Upper lobe of right lung (tissue), 1 donor: ENCODE measurements around the gene TMED8. TPM values are rescaled to one million over a fixed set of nuclear protein-coding genes. Genes with fewer than 3 reads are reported as not detected.

Experiments used
- ATAC-seq: fragments of 200-7000 bp; cut with Tn5 transposase; one replicate; pipeline ENCODE4 v1.9.1; 2020; ENCODE audit warnings: mild to moderate bottlenecking, moderate library complexity
- DNase-seq: peaks from one replicate; pipeline ENCODE4 v3.0.0-alpha.2; 2020
- H3K27ac ChIP-seq: fragments of 200-600 bp; one replicate; pipeline ENCODE4 v1.8.0; 2022
- H3K27me3 ChIP-seq: fragments of 200-600 bp; one replicate; pipeline ENCODE4 v1.8.0; 2022; ENCODE audit warnings: mild to moderate bottlenecking
- H3K36me3 ChIP-seq: fragments of 200-600 bp; one replicate; pipeline ENCODE4 v1.8.0; 2022
- H3K4me1 ChIP-seq: fragments of 200-600 bp; one replicate; pipeline ENCODE4 v1.8.0; 2022
- H3K4me3 ChIP-seq: fragments of 200-600 bp; one replicate; pipeline ENCODE4 v1.8.0; 2022; ENCODE audit warnings: mild to moderate bottlenecking
- H3K9me3 ChIP-seq: fragments of 200-600 bp; one replicate; pipeline ENCODE4 v1.8.0; 2022
- intact Hi-C: fragments of 100-400 bp; cut with DNase I; formaldehyde crosslinking; loops from one replicate; pipeline ENCODE4 v1.11.0; 2022
- long read RNA-seq: library from polyadenylated mRNA; unstranded; transcript quantifications from one replicate; pipeline ENCODE4 v2.0.0, GENCODE V29; 2021
- total RNA-seq: library from RNA; stranded (reverse); fragmentation: NEBNext Ultra II Directional; extraction: Animal tissue kit (Norgen Biotek cat#: 25700); gene quantifications from one replicate; pipeline ENCODE4 v1.2.1, GENCODE V29; 2021
- TF ChIP-seq, protein P1 (sequence below): fragments of 200-600 bp; IDR thresholded peaks from one replicate; pipeline ENCODE4 v1.8.0; 2022; ENCODE audit warnings: antibody characterized with exemption
- donor health status: DM: no; HTN: yes; CAD: no; lungs with severe emphysema.

The TMED8 gene, protein sequence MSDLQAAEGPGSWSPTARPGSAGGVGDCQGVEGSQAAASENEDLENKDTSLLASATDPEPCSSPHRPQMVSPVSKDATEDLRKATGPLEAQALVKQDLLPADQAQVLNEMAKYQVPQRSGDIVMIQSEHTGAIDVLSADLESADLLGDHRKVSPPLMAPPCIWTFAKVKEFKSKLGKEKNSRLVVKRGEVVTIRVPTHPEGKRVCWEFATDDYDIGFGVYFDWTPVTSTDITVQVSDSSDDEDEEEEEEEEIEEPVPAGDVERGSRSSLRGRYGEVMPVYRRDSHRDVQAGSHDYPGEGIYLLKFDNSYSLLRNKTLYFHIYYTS
- 11.3 TPM for total RNA-seq
- long read RNA-seq, full-length matches to known transcripts: 3 of 14 reads
- long read RNA-seq, partial matches to known transcripts: 0 of 14 reads
- long read RNA-seq, other reads (novel, unspliced or antisense): 11 of 14 reads

DNA sequence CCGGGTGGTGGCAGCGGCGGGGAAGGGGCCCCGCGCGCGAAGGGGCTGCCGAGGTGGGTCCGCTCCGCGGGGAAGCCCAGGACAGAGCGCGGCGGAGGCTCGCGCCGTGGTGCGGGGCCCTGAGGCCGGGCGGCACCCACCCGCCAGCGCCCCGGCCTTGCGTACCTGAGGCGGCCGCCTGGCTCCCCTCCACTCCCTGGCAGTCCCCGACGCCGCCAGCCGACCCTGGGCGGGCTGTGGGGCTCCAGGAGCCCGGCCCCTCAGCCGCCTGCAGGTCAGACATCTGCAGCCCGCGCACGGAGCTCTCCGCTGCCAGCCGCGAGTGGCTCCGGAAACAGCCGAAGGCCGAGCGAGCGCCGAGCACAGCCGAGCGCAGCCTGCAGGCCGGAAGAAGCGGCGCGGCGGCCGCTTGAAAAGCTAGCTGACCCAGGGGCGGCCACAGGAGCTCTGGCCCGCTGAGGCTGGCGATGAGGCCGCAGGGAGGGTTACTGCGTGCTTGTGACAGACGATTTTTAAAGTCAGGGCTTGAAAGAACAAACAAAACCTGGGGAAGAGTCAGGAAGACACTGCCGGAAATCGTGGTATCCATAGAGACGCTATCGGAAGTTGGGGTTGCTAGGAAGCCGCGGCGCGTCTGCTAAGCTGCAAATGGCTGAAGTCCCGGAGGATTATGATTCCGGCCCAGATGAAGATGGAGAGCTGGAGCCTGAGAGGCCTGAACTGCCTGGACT lies at the start of gene TMED8, which contains the start of gene SAMD15:
TMED8 (minus strand) TSS at position 324 of the 731 bp plus-strand sequence; CDS start at position 283, 41 bp downstream.
SAMD15 (plus strand) TSS at position 609 of the 731 bp plus-strand sequence; CDS start at position 649, 40 bp downstream.
- Histone ChIP-seq H3K27ac (peak within 1 kb of the TSS; percentile 84), H3K9me3 (no peaks in the 10 kb centered on the region), H3K36me3 (no peaks in the 10 kb centered on the region), H3K27me3 (no peaks in the 10 kb centered on the region), H3K4me1 (peaks cover 15% of the 10 kb centered on the region), H3K4me3 (peak within 1 kb of the TSS; percentile 95)
- DNase-seq (peak; percentile 93), ATAC-seq (peak; percentile 98)
- intact Hi-C loops: no loop called here
- TF ChIP-seq, protein P1, sequence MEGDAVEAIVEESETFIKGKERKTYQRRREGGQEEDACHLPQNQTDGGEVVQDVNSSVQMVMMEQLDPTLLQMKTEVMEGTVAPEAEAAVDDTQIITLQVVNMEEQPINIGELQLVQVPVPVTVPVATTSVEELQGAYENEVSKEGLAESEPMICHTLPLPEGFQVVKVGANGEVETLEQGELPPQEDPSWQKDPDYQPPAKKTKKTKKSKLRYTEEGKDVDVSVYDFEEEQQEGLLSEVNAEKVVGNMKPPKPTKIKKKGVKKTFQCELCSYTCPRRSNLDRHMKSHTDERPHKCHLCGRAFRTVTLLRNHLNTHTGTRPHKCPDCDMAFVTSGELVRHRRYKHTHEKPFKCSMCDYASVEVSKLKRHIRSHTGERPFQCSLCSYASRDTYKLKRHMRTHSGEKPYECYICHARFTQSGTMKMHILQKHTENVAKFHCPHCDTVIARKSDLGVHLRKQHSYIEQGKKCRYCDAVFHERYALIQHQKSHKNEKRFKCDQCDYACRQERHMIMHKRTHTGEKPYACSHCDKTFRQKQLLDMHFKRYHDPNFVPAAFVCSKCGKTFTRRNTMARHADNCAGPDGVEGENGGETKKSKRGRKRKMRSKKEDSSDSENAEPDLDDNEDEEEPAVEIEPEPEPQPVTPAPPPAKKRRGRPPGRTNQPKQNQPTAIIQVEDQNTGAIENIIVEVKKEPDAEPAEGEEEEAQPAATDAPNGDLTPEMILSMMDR: peak; percentile 36

DNA sequence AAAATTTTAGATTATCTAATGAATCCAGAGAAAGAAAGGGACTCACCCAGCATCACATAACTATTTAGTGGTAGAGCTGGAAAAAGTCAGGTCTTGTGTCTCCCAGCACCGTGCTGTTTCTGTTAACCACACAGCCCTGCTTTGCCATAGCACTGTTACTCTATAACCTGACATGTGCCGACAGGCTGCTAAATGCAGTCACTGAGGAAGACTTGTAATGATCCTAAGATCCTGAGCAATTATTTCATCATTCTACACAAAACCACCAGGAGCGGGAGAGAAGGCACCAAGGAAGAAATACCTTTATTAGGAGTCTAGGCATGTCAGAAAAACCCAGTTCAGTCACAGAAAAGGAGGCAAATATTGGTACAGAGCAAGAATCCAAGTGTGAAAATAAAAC lies 49.5 kb upstream of the TMED8 start:
- Histone ChIP-seq H3K9me3 (no peaks in the 10 kb centered on the region), H3K27ac (no peak overlapping the region), H3K4me3 (no peak overlapping the region), H3K4me1 (no peaks in the 10 kb centered on the region), H3K36me3 (peaks cover 86% of the 10 kb centered on the region), H3K27me3 (no peaks in the 10 kb centered on the region)
- intact Hi-C loops: no loop called here
- DNase-seq (no peak), ATAC-seq (no peak)
- TF ChIP-seq, protein P1: no peak

DNA sequence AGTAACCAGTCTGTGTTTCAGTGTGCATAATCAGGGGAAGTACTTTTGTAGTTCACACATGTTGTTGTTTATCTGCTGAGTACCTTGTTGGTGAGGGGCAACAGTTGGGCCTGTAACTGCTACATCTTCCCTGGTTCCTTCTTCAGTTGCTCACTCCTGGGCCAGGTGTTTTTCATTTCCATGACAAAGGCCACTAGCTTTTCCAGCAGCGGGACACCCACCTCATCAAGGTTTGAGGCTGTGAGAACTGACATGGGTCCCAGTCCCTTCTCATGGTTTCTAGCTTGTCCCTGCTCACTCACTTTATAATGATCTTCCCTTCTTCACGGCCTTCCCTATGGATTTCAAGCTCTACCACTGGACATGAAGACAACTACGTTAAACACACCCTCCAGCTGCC lies 48.0 kb upstream of the TMED8 start:
- no peak overlapping the region for H3K27ac ChIP-seq
- TF ChIP-seq, protein P1: no peak
- H3K27me3 ChIP-seq: no peaks in the 10 kb centered on the region
- intact Hi-C loops: no loop called here
- no peak overlapping the region for H3K4me3 ChIP-seq
- ATAC-seq: no peak
- no peak for DNase-seq
- H3K36me3 ChIP-seq: peaks cover 73% of the 10 kb centered on the region
- peaks cover 1% of the 10 kb centered on the region for H3K9me3 ChIP-seq
- H3K4me1 ChIP-seq: no peaks in the 10 kb centered on the region

DNA sequence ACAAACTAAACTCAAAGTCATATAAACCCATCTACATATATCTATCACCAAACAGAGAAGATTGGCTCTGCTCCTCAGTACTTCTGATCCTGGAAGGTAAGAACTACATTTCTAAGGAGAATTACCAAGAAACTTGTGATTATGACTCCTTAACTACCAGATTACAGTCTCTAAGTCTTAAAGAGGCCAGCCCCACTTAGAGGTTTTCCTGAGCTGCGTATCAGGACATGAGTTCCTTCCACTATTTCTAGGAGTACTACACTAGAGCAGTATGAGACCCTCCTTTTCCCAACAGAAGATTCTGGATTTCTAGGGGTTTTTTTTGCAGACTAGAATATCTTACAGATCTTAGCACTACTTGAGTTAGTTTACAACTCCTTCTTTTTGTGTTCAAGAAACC lies 46.5 kb upstream of the TMED8 start, which contains the start of gene NOXRED1:
NOXRED1 (minus strand) TSS at position 101 of the 400 bp plus-strand sequence. CDS start 634 bp downstream, outside the sequence.
- H3K9me3 ChIP-seq: peaks cover 7% of the 10 kb centered on the region
- no peaks in the 10 kb centered on the region for H3K4me1 ChIP-seq
- H3K4me3 ChIP-seq: no peak within 1 kb of the TSS
- DNase-seq: no peak
- no peak for ATAC-seq
- no peaks in the 10 kb centered on the region for H3K27me3 ChIP-seq
- TF ChIP-seq, protein P1: no peak
- H3K27ac ChIP-seq: no peak within 1 kb of the TSS
- intact Hi-C loops: no loop called here
- H3K36me3 ChIP-seq: peaks cover 58% of the 10 kb centered on the region

DNA sequence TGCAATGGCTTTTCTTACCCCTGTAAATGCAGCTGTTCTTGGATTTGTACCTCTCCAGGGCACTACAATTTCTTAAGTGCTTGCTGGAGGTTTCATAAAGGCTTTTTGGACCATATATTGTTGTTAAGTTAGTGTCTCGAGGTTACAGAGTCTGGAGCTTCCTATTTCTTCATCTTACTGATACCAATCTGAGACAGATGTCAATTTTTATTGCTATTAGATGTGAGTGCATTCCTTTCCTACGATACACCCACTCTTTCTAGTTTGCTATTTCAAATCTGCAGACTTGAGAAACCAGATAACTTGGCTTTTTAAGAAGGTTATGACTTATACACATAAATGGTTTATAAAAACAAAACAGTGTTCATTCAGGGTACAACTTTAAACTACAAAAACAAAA lies 44.3 kb upstream of the TMED8 start:
- H3K36me3 ChIP-seq: peaks cover 36% of the 10 kb centered on the region
- intact Hi-C loops: no loop called here
- ATAC-seq: no peak

More for the DNA sequence above, 44.3 kb upstream of the TMED8 start:
- DNase-seq: no peak
- TF ChIP-seq, protein P1: no peak
- H3K27ac ChIP-seq: no peak overlapping the region
- H3K4me3 ChIP-seq: no peak overlapping the region
- no peaks in the 10 kb centered on the region for H3K27me3 ChIP-seq
- peaks cover 7% of the 10 kb centered on the region for H3K9me3 ChIP-seq
- H3K4me1 ChIP-seq: no peaks in the 10 kb centered on the region
